Panc1 (cell line): ENCODE results near the gene STRADB. TPM values are rescaled to one million over a fixed set of nuclear protein-coding genes. Genes with fewer than 3 reads are reported as not detected.

ENCODE experiments used
- ATAC-seq: fragments of 200-7000 bp; cut with Tn5 transposase; 2 replicates; pipeline ENCODE4 v1.9.1; 2020; ENCODE audit warnings: mild to moderate bottlenecking, moderate library complexity
- BruUV-seq: library from RNA; stranded (reverse); fragments of 400-500 nt; replicated peaks from 2 replicates; lab custom pipeline; 2021; lab: Mats Ljungman, UMichigan
- CTCF ChIA-PET: fragments of 300-600 bp; sonication (Branson Sonifier 250); formaldehyde crosslinking; loops from one replicate; lab custom pipeline; 2022; ENCODE audit warnings: antibody characterized with exemption; lab: Charles Lee
- POLR2A ChIA-PET: fragments of 300-600 bp; sonication (Branson Sonifier 250); formaldehyde crosslinking; loops from one replicate; lab custom pipeline; 2022; ENCODE audit warnings: antibody characterized with exemption; lab: Charles Lee
- DNase-seq: peaks from one replicate; pipeline ENCODE4 v3.0.0-alpha.2; 2010; ENCODE audit warnings: low read depth, low spot score
- H3K27ac ChIP-seq: 2 replicates; pipeline ENCODE4 v1.5.1; 2011; ENCODE audit warnings: mild to moderate bottlenecking, low read length, inconsistent platforms
- H3K27me3 ChIP-seq: fragments of 200-500 bp; sonication (Bioruptor generic); 2 replicates; pipeline ENCODE4 v1.6.0; 2014; ENCODE audit warnings: low read length, inconsistent platforms; ENCODE audit not compliant: control insufficient read depth, insufficient read depth
- H3K36me3 ChIP-seq: fragments of 200-500 bp; sonication (Bioruptor generic); 2 replicates; pipeline ENCODE4 v1.5.1; 2014; ENCODE audit warnings: inconsistent platforms, mild to moderate bottlenecking, low read length, moderate library complexity; ENCODE audit not compliant: control insufficient read depth, insufficient read depth
- H3K4me1 ChIP-seq: 2 replicates; pipeline ENCODE4 v1.5.1; 2011; ENCODE audit warnings: inconsistent platforms, mild to moderate bottlenecking, low read length, moderate library complexity; ENCODE audit not compliant: control insufficient read depth, insufficient read depth
- H3K4me3 ChIP-seq, 2 experiments: 2 replicates each; pipeline ENCODE4 v1.5.1; 2011 to 2012; ENCODE audit warnings: low read depth in 2 of 2, low read length in 2 of 2, mild to moderate bottlenecking in 2 of 2, inconsistent platforms in 1 of 2, moderate library complexity in 1 of 2
- H3K9me3 ChIP-seq: fragments of 200-500 bp; sonication (Bioruptor generic); 2 replicates; pipeline ENCODE4 v1.5.1; 2014; ENCODE audit warnings: low read depth, mild to moderate bottlenecking, inconsistent platforms, low read length, moderate library complexity; ENCODE audit not compliant: control insufficient read depth, insufficient read depth
- CTCF ChIP-seq: fragments of 450-650 bp; IDR thresholded peaks from 2 replicates; pipeline ENCODE4 v1.5.1; 2017; ENCODE audit warnings: mild to moderate bottlenecking
- POLR2AphosphoS5 ChIP-seq: IDR thresholded peaks from 2 replicates; pipeline ENCODE4 v1.6.1; 2012; ENCODE audit warnings: mild to moderate bottlenecking, low read depth, low read length, moderate library complexity
- REST ChIP-seq, 2 experiments: IDR thresholded peaks; 2 replicates each; pipeline ENCODE4 v1.6.1; 2011 to 2012; ENCODE audit warnings: low read depth in 2 of 2, control low read depth in 1 of 2, low read length in 1 of 2, mild to moderate bottlenecking in 1 of 2, moderate library complexity in 1 of 2; ENCODE audit not compliant: insufficient read depth in 1 of 2
- SIN3A ChIP-seq: IDR thresholded peaks from 2 replicates; pipeline ENCODE4 v1.6.1; 2012; ENCODE audit warnings: low read depth, mild to moderate bottlenecking, low read length, moderate library complexity, borderline replicate concordance; ENCODE audit not compliant: insufficient read depth
- TCF7L2 ChIP-seq: IDR thresholded peaks from 2 replicates; pipeline ENCODE4 v1.6.1; 2011; ENCODE audit warnings: mild to moderate bottlenecking, low read depth, low read length, inconsistent platforms
- in situ Hi-C: cut with HindIII; loops from 2 replicates; pipeline ENCODE4 v1.10.0; 2016; ENCODE audit warnings: low sequenced_read_pairs, low pct_unique_long_range_greater_than_20kb
- intact Hi-C: fragments of 100-400 bp; cut with micrococcal nuclease; formaldehyde crosslinking; loops from one replicate; pipeline ENCODE4 v1.10.0; 2022; ENCODE audit not compliant: unreplicated experiment
- total RNA-seq: library from RNA; stranded (reverse); gene quantifications from one replicate; pipeline ENCODE4 v1.2.1, GENCODE V29; 2021; ENCODE audit not compliant: unreplicated experiment

STRADB gene
- total RNA-seq, 1 experiment from 2014 or later, result 33.4 TPM

- Histone ChIP-seq H3K27me3 (peaks cover 4% of the 10 kb centered on the region; the same call in 1 of the 2 replicates), H3K27ac (no peak overlapping the region), H3K36me3 (no peaks in the 10 kb centered on the region), H3K9me3 (peaks cover 3% of the 10 kb centered on the region; the same call in 1 of the 2 replicates), H3K4me1 (no peaks in the 10 kb centered on the region), H3K4me3 (no peak overlapping the region)
- BruUV-seq, result no TSS peak
- DNase-seq (no peak), ATAC-seq (no peak)
- ChIA-PET POLR2A (no interaction called here), CTCF (no interaction called here)
- in situ Hi-C loops, result no loop called here
- TF ChIP-seq CTCF, result no peak
- TF ChIP-seq REST (IDR thresholded peaks at IDR 0.05; ENCODE audit: insufficient read depth in 1 of 2, low read depth in 2 of 2, low read length in 1 of 2), result no peak
- no peak for TF ChIP-seq TCF7L2
- no peak for TF ChIP-seq POLR2AphosphoS5
- no peak for TF ChIP-seq SIN3A
- intact Hi-C loops, result no loop called here
These were observed 72.0 kb downstream of the STRADB start for GRCh38 chr2:201523506-201523905.

Other genes starting within 250 kb of the STRADB start
- 34.8 TPM for gene CASP8, start 191.2 kb upstream of the STRADB start, total RNA-seq
- 0.39 TPM for gene FLACC1, start 94.4 kb upstream of the STRADB start, total RNA-seq
- 35.7 TPM for gene TRAK2, start 282 bp upstream of the STRADB start, total RNA-seq
- 30.6 TPM for gene TMEM237, start 191.8 kb downstream of the STRADB start, total RNA-seq
- not detected for gene MPP4, start 246.9 kb downstream of the STRADB start, total RNA-seq